ENCODE results near the gene FEZ2. TPM values are rescaled to one million over a fixed set of nuclear protein-coding genes. Genes with fewer than 3 reads are reported as not detected.

FEZ2 gene
- total and polyA plus RNA-seq, 12 donors: 16.4 to 51.7 (median 40.6) TPM

DNA sequence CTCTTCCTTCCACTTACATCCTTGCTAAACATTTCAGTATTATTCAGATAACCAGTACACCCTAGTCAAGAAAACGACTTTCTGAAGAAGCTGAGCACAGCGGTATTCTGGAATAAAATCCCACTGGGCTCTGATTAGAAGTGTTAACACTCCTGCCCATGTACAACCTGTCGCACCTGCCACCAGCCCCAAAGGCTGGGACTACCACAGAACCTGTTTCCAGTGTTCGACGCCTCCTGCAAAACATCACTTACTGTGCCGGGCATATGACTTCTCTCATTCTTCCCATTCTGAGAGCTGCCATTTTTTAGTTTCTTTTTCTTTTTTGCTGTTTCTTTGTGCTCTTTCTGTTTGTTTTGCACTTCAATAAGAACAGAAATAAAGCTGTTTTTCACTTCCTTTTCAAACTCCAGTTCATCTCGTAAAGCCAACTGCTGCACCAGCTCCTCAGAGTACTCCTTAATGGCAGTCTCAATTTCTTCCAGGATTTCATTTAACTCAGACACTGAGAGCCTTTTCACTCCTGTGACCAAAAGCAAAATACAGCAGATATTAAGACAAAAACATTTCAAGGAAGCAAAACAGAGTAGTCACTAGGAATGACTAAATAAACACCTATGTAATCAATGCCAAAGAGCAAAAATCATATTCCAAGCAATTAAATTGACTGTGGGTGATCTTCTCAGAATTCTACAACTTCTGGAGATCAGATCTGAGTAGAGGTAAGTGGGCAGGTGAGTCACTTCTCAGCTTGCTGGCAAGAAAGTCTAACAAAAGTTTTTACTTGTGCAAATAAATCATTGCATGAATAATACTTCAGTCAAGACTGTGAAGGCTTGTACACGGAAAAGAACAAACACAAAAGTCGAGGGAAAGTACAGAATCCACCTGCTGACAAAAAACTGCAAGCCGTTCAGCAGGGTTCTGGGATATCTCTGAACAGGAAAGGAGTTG lies 19.3 kb downstream of the FEZ2 start:
- TF ChIP-seq CTCF (IDR thresholded peaks at IDR 0.05): no peak

DNA sequence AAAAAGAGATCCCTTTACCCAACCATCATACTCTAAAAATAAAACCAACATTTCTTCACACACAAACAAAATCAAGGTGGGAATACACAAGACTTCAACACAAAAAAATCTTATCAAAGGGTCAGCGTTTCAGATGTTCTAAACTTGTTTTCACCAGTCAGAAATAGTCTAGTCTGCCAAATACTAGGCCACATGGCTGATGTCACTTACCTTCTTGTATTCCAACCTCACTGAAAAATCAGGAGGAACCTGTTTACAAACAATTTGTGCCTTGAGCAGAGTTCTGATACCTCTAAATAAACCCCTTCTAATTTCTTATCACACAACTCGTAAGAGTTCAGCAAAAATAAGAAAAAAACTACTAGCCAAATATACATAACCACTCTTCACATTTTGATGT lies 20.1 kb downstream of the FEZ2 start:
- WGBS, 2 donors: 89 to 91% methylated on average over 2 of the region's 2 CpGs
- no peak for TF ChIP-seq CTCF (IDR thresholded peaks at IDR 0.05)
- Histone ChIP-seq H3K9me3 (no peaks in the 10 kb centered on the region), H3K36me3 (peaks cover 0 to 100% (median 40%) of the 10 kb centered on the region in 9 donors), H3K4me3 (no peak overlapping the region), H3K27ac (no peak overlapping the region), H3K27me3 (no peaks in the 10 kb centered on the region), H3K4me1 (peaks cover 0 to 7% (median 0%) of the 10 kb centered on the region in 9 donors)
- DNase-seq: no peak
- no peak for ATAC-seq
- intact Hi-C loops (cut with DNase I): no loop called here

More for the DNA sequence above, 19.3 kb downstream of the FEZ2 start:
- WGBS, 2 donors: 93 to 94% methylated on average over 10 of the region's 10 CpGs
- no peak overlapping the region for H3K4me3 ChIP-seq
- no peak overlapping the region for H3K27ac ChIP-seq
- ATAC-seq: no peak
- DNase-seq: no peak
- no peaks in the 10 kb centered on the region for H3K27me3 ChIP-seq
- H3K36me3 ChIP-seq: peaks cover 0 to 100% (median 40%) of the 10 kb centered on the region in 9 donors
- intact Hi-C loops (cut with DNase I): no loop called here
- H3K9me3 ChIP-seq: no peaks in the 10 kb centered on the region
- H3K4me1 ChIP-seq: peaks cover 0 to 8% (median 0%) of the 10 kb centered on the region in 9 donors

GRCh38 chr2:36574560-36574959 lies 23.4 kb downstream of the FEZ2 start:
- 92 to 98% methylated on average over 2 of the region's 2 CpGs for WGBS, 2 donors

More at GRCh38 chr2:36574560-36574959, 23.4 kb downstream of the FEZ2 start:
- TF ChIP-seq CTCF (IDR thresholded peaks at IDR 0.05): no peak
- H3K27me3 ChIP-seq: no peaks in the 10 kb centered on the region
- DNase-seq (no peak), ATAC-seq (no peak)
- peaks cover 0 to 3% (median 0%) of the 10 kb centered on the region in 9 donors for H3K4me1 ChIP-seq
- no peak overlapping the region for H3K4me3 ChIP-seq
- peaks cover 0 to 93% (median 20%) of the 10 kb centered on the region in 9 donors for H3K36me3 ChIP-seq
- no peak overlapping the region for H3K27ac ChIP-seq
- H3K9me3 ChIP-seq: no peaks in the 10 kb centered on the region
- intact Hi-C loops (cut with DNase I): loop anchor here in 1 of 10 donors (1.0 kb wide), 1 partner anchor 39 kb away; no protein-coding TSS in a partner anchor

All from heart right ventricle (tissue), 16 donors.